Activated CD4-positive, alpha-beta T cell treated with anti-CD3 and anti-CD28 coated beads, Interleukin-2, amount 10 ng/mL, durations not matched to agents 24 days and 14 days (primary cell): ENCODE results near the gene PLA2G2D. TPM values are rescaled to one million over a fixed set of nuclear protein-coding genes. Genes with fewer than 3 reads are reported as not detected.

Experiments used
- DNase-seq: peaks from one replicate; pipeline ENCODE4 v3.0.0; 2022
- H3K27ac Mint-ChIP-seq: one replicate; pipeline ENCODE4 v1.8.0; 2022; ENCODE audit warnings: mild to moderate bottlenecking, mixed read lengths
- H3K27me3 Mint-ChIP-seq: one replicate; pipeline ENCODE4 v1.8.0; 2022; ENCODE audit warnings: mixed read lengths
- H3K36me3 Mint-ChIP-seq: one replicate; pipeline ENCODE4 v1.8.0; 2022; ENCODE audit warnings: low read depth, mild to moderate bottlenecking, mixed read lengths
- H3K4me1 Mint-ChIP-seq: one replicate; pipeline ENCODE4 v1.8.0; 2021; ENCODE audit warnings: mixed read lengths
- H3K4me3 Mint-ChIP-seq: one replicate; pipeline ENCODE4 v1.8.0; 2022; ENCODE audit warnings: mild to moderate bottlenecking, moderate library complexity, mixed read lengths
- H3K9me3 Mint-ChIP-seq: one replicate; pipeline ENCODE4 v1.8.0; 2021; ENCODE audit warnings: mixed read lengths
- intact Hi-C: fragments of 100-400 bp; cut with micrococcal nuclease; formaldehyde crosslinking; loops from one replicate; pipeline ENCODE4 v1.15.1; 2023
- total RNA-seq: library from RNA; stranded (reverse); gene quantifications from 2 replicates; pipeline ENCODE4 v1.2.3, GENCODE V29; 2022

PLA2G2D gene
- total RNA-seq, 1 donor from 2014 or later = not detected

DNA sequence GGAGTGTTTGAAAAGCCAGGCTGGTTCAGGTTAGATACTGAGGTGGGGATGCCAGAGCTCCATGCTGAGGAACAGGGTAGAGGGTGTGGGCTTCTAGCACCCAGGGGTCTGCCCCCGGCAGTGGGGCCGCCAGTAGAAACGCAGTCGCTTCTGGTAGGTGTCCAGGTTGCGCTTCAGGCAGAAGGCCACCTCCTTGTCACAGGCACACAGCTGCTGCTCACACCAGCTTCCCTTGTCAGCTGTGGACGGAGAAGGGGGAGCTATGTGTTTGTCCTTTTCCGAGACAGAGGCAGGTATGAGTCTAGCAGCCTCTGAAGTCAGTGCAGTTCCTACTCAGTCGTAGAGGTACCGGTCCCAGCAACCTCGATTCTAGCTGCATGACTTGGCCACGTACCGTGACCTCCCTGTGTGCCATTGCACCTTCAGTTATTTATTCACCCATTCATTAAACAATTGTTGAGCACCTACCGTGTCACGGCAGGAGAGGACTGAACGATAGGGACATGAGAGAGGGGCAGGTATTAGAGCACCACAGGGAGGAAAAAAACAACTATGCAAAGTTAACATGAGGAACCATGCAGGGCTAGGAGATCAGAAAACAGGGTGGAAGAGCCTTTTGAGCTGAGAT, 5.2 kb downstream of the PLA2G2D start:
- Mint-ChIP-seq H3K27me3 (peaks cover 3% of the 10 kb centered on the region), H3K4me3 (no peak overlapping the region), H3K27ac (no peak overlapping the region), H3K9me3 (no peaks in the 10 kb centered on the region), H3K36me3 (no peaks in the 10 kb centered on the region), H3K4me1 (no peaks in the 10 kb centered on the region)
- intact Hi-C loops = no loop called here
- no peak for DNase-seq

DNA sequence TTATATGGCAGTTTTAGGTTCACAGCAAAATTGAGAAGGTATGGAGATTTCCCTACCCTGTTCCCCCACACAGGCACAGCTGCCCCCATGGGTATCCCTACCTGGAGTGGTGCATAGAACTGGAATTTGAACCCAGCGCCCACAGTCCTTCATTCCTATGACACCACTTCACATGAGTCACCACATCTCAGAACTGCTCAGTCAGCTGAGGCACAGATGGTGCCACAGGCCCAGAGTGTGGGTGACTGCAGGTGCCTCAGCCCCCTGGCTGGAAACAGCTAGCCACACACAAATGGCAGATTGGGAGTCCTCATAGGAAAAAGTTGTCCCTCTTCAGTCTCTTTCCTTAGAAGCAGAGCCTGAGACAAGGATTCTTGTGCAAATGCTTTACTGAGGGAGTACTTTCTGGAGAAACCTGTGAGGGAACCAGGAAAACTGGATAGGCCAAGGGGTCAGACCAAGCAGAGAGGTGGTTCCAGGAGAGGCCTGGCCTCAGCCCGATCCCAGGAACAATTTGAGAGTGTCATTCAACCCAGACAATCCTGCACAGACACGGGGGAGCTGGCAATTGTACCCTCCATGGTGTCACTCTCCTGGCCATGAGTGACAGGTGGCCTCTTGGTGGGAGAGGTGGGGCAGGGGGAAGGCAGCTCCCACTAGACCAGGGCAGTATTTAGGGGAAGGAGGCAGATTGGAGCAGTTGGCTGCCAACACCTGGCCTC, 6.9 kb downstream of the PLA2G2D start:
- no peak for DNase-seq
- Mint-ChIP-seq H3K36me3 (no peaks in the 10 kb centered on the region), H3K4me1 (no peaks in the 10 kb centered on the region), H3K9me3 (no peaks in the 10 kb centered on the region), H3K27me3 (peaks cover 8% of the 10 kb centered on the region), H3K4me3 (no peak overlapping the region), H3K27ac (no peak overlapping the region)
- intact Hi-C loops = no loop called here

DNA sequence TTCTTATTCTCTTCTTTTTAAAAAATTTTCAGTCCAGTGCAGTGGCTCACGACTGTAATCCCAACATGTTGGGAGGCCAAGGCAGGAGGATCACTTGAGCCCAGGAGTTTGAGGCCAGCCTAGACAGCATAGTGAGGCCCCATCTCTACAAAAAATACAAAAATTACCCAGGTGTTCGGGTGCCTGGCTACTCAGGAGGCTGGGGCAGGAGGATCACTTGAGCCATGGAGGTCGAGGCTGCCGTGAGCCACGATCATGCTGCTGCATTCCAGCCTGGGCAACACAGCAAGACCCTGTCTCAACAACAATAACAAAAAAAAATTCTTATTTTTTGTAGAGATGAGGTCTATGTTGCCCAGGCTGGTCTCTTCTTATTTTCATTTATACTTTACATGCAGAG, 7.9 kb downstream of the PLA2G2D start:
- Mint-ChIP-seq H3K27ac (no peak overlapping the region), H3K4me3 (no peak overlapping the region), H3K4me1 (no peaks in the 10 kb centered on the region), H3K9me3 (no peaks in the 10 kb centered on the region), H3K27me3 (peaks cover 8% of the 10 kb centered on the region), H3K36me3 (no peaks in the 10 kb centered on the region)
- no peak for DNase-seq
- intact Hi-C loops = no loop called here

DNA sequence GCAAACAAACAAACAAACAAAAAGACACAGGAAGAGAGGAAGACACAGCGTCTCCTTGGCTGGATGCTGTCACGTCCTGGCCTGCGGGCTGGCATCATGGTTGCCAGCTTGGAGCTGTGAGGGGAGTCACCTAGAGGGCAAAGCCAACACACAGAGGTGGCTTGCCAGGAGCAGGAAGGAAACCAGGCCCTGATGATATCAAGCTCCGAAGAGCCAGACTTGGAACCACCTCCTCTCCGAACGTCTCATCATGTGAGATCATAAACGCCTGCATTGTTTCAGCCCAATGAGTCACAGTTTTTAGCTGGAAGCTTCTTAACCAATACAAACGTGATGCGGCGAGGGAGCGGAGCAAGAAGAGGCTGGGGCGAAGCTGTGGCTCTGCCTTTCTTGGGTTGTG, 8.7 kb downstream of the PLA2G2D start:
- peaks cover 12% of the 10 kb centered on the region for H3K27me3 Mint-ChIP-seq
- intact Hi-C loops = no loop called here
- H3K4me3 Mint-ChIP-seq = no peak overlapping the region
- H3K27ac Mint-ChIP-seq = no peak overlapping the region
- no peak for DNase-seq
- no peaks in the 10 kb centered on the region for H3K36me3 Mint-ChIP-seq
- H3K4me1 Mint-ChIP-seq = no peaks in the 10 kb centered on the region
- no peaks in the 10 kb centered on the region for H3K9me3 Mint-ChIP-seq

DNA sequence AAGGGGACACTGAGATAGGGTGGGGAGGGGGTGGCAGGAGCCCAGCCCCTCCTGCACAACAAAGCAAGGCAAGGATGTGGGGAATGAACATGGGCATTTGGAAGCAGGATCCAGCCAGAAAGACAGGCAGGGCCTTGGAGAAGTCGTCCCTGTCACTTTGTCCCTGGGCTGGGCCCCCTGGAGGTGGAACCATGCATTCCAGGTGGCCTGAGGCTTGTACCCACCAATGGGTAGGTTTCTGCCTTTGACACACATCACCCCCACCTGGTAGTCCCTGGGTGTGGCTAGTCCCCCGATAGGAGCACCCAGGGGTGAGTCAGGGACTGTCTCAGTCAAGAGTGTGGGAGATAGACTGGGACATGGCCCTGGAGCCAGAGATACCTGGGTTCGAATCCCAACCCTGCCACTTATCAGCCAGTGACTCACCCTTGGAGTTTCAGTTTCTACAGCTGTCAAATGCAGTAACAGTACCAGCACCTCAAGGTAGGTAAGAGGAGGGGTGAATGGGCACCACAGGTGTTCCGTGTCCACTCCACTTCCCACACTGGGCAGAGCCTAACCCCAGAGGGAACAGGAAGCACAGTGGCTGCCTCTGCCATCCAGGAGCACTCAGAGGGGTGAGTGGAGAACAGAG, 10.0 kb downstream of the PLA2G2D start:
- Mint-ChIP-seq H3K27me3 (peaks cover 14% of the 10 kb centered on the region), H3K36me3 (no peaks in the 10 kb centered on the region), H3K4me1 (no peaks in the 10 kb centered on the region), H3K27ac (no peak overlapping the region), H3K9me3 (no peaks in the 10 kb centered on the region), H3K4me3 (no peak overlapping the region)
- no peak for DNase-seq
- intact Hi-C loops = no loop called here

DNA sequence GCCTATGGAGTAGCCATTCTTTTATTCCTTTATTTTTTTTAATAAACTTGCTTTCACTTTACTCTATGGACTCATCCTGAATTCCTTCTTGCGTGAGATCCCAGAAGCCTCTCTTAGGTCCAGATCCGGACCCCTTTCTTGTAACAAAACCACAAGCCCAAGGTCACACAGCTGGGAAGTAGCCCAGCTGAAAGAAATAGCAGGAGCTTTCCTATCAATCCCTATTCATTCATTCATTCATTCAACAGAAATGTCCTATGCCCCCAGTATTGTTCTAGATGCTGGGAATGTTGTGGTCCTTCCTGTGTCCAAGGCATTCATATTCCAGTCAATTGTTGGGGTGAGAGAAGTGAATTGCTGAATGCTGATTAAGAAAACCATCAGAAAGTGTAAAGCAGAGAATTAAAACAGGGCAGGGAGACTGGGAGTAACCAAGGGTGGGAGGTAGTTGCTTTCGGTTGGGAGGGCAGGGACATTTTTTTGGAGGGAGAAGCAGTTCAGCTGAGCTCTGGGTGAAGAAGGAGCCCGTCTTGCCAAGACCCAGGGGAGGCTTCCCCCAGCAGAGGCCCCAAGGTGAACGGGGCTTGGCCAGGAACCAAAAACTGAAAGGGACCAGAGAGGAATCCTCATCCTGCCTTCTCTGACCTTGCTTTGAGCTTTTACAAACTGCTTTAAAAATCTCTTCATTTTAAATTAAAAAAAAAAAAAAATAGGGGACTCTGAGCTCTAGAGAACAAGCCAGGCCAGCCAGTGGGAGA, 10.8 kb downstream of the PLA2G2D start:
- Mint-ChIP-seq H3K27ac (no peak overlapping the region), H3K9me3 (no peaks in the 10 kb centered on the region), H3K36me3 (no peaks in the 10 kb centered on the region), H3K4me3 (no peak overlapping the region), H3K27me3 (peaks cover 14% of the 10 kb centered on the region), H3K4me1 (no peaks in the 10 kb centered on the region)
- DNase-seq = no peak
- intact Hi-C loops = no loop called here

DNA sequence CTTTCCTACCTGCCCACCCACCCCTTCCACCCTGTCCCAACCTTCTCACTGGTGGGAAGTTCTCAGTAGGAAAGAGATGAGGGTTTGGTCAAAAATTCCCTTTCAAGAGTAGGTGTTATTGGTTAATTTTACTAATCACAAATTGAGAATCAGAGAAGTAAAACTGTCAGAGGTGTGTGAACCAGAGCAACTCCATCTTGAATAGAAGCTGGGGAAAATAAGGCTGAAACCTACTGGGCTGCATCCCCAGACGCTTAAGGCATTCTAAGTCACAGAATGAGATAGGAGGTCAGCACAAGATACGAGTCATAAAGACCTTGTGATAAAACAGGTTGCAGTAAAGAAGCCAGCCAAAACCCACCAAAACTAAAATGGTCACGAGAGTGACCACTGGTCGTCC, 11.5 kb downstream of the PLA2G2D start:
- Mint-ChIP-seq H3K27me3 (peaks cover 14% of the 10 kb centered on the region), H3K4me1 (peaks cover 1% of the 10 kb centered on the region), H3K36me3 (no peaks in the 10 kb centered on the region), H3K9me3 (no peaks in the 10 kb centered on the region), H3K27ac (no peak overlapping the region), H3K4me3 (no peak overlapping the region)
- DNase-seq = no peak
- intact Hi-C loops = no loop called here

DNA sequence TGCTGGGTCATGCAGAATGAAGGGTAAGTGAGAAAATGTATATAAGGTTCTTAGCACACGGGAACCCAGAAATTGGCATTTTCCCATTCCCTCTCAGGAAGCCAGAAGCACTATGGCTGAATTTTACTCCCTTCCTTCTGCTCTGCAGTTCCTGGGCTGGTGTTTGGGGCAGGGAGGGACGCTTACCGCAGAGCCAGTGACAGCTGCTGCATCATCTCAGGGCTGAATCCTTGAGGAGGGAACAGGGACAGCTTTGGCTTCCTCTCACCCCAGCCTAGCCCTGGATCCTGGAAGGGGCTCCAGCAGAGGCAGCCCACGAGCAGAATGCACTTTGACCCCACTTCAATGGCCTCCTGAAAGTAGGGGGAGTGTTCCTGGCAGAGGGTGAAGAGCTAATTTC, 12.0 kb downstream of the PLA2G2D start:
- H3K4me3 Mint-ChIP-seq = no peak overlapping the region
- DNase-seq = no peak
- H3K27ac Mint-ChIP-seq = no peak overlapping the region

DNA sequence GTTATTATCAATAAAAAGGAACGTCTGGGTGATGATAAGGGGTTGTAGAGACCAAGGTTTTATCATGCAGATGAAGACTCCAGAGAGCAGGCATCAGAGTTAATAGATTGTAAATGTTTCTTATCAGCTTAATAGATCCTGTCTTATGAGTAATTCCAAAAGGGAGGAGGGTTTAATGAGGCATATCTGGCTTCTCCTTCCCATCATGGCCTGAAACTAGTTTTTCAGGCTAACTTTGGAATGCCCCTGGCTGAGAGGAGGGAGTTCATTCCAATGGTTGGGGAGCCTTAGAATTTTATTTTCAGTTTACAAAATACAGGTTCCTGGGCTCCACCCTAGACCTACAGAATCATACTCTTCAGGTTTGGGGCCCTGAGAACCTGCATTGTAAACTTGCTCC, 13.5 kb downstream of the PLA2G2D start:
- no peak for DNase-seq
- Mint-ChIP-seq H3K9me3 (no peaks in the 10 kb centered on the region), H3K27me3 (peaks cover 14% of the 10 kb centered on the region), H3K4me3 (no peak overlapping the region), H3K36me3 (no peaks in the 10 kb centered on the region), H3K27ac (no peak overlapping the region), H3K4me1 (peaks cover 1% of the 10 kb centered on the region)
- intact Hi-C loops = no loop called here

More for the DNA sequence above, 12.0 kb downstream of the PLA2G2D start:
- H3K36me3 Mint-ChIP-seq = no peaks in the 10 kb centered on the region
- no peaks in the 10 kb centered on the region for H3K9me3 Mint-ChIP-seq
- H3K27me3 Mint-ChIP-seq = peaks cover 14% of the 10 kb centered on the region
- H3K4me1 Mint-ChIP-seq = peaks cover 1% of the 10 kb centered on the region
- intact Hi-C loops = no loop called here

DNA sequence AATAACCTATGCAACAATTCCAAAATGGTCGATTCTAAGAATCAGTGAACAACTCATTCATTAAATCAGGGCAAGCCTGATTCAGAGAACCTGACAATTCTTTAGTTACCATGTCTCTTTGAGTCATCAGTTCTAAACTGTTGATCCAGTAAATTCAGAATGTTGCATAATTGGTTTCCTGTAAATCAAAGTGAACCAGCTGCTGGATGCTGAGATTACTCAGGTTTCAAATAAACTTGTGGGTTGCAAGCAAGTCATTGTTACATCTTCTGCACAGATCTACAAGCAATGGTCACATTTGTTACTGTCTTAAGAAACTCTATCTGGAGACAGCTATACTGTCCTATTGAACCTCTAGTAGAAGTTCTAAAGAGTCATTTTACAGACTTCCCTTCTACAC, 16.5 kb downstream of the PLA2G2D start:
- intact Hi-C loops = no loop called here
- Mint-ChIP-seq H3K4me3 (no peak overlapping the region), H3K27me3 (peaks cover 9% of the 10 kb centered on the region), H3K4me1 (peaks cover 1% of the 10 kb centered on the region), H3K27ac (no peak overlapping the region), H3K36me3 (no peaks in the 10 kb centered on the region), H3K9me3 (no peaks in the 10 kb centered on the region)
- no peak for DNase-seq

DNA sequence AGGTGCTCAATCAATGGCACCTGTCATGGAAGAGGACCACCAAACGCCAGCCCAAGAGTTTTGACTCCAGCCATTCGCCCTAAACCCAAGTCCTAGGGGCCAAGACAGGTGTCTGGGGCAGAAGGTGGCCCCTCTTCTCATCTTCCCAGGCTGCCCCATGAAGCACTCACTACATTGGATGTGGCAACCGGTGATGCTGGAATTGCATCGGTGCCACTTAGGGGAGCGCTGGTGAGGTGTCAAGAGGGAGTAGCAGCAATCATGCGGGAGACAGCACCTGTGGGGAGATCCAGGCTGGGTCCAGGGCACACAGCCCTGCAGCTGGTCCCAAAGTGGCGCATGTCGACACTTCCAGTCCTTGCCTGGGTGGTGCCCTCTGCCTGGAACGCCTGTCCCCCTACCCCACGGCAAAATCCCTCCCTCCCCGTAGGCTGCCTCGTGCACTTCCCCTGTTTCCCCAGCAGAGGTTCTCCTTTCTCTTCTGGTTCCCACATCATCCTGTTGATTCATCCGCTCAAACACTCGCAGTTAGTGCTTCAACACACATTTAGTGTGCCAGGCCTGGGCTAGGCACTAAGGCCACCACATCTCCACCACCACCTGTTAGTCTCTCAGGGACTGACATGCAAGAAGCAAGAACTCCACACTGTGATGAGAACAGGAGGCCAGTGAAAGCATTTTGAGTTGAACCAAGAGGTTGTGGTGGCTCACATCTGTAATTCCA, 18.5 kb downstream of the PLA2G2D start:
- peak; percentile 78 for DNase-seq
- intact Hi-C loops = loop anchor here (1.0 kb wide), 1 partner anchor 52 kb away; no protein-coding TSS in a partner anchor
- Mint-ChIP-seq H3K27ac (no peak overlapping the region), H3K36me3 (no peaks in the 10 kb centered on the region), H3K4me3 (no peak overlapping the region), H3K27me3 (peaks cover 2% of the 10 kb centered on the region), H3K9me3 (no peaks in the 10 kb centered on the region), H3K4me1 (peaks cover 1% of the 10 kb centered on the region)

DNA sequence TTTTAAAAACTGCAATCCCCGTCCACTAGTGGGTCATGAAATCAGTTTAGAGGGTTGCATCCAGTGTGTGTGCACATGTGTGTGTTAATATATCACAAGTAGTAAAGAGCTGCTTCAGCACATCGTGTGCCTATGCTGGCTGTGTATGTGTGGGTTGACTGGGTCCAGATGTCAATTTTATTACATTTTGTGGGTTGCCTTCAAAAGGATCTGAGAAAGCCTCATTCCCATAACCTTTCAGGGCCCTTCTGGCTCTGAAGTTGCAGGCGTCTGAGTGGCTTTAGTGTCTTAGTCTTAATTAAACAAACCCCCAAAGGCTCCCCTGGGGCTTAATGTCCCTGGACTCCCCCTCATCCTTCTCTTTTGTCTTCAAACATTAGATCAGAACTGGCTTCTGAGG, 19.8 kb downstream of the PLA2G2D start:
- Mint-ChIP-seq H3K27ac (no peak overlapping the region), H3K4me3 (no peak overlapping the region), H3K4me1 (peaks cover 1% of the 10 kb centered on the region), H3K9me3 (no peaks in the 10 kb centered on the region), H3K36me3 (no peaks in the 10 kb centered on the region), H3K27me3 (peaks cover 6% of the 10 kb centered on the region)
- DNase-seq = no peak
- intact Hi-C loops = no loop called here

DNA sequence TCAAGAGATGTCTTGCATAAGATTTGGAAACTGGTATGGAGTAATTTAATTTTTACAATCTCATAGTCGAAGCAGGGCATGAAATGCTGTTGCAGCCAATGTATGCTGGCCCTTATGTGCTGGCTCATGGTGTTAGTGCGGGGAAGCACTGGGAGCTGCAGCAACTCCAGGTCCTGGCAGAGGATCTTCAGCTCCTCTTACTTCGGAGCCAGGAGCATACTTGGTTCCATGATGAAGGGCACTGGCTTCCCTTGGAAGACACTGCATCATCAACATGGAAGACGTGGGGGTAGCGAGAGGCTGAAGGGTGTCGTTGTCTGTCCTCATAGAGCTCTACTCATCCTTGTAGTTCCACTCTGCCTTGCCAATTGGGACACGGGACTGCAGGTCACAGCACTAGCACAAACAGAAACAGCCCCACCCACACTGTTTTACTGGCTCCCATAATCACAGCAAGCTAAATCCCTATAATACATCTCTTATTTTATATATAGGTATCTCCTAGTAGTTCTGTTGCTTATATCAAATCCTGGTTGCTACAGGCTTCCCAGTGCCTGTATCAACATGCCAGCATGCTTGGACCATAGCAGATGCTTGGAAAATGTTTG, 22.4 kb downstream of the PLA2G2D start:
- Mint-ChIP-seq H3K27ac (no peak overlapping the region), H3K9me3 (no peaks in the 10 kb centered on the region), H3K36me3 (no peaks in the 10 kb centered on the region), H3K27me3 (peaks cover 17% of the 10 kb centered on the region), H3K4me3 (no peak overlapping the region), H3K4me1 (no peaks in the 10 kb centered on the region)
- intact Hi-C loops = no loop called here
- DNase-seq = no peak
